ENCODE measurements around the gene DAP3. TPM values are rescaled to one million over a fixed set of nuclear protein-coding genes. Genes with fewer than 3 reads are reported as not detected.
"Not testable (repeated sequence)": the region's sequence is repeated elsewhere in the genome, so short reads cannot be mapped to it uniquely, and the experiment has no call there.

Gene DAP3
- total RNA-seq, 2 donors from 2014 or later, result 139 to 151 TPM

DNA sequence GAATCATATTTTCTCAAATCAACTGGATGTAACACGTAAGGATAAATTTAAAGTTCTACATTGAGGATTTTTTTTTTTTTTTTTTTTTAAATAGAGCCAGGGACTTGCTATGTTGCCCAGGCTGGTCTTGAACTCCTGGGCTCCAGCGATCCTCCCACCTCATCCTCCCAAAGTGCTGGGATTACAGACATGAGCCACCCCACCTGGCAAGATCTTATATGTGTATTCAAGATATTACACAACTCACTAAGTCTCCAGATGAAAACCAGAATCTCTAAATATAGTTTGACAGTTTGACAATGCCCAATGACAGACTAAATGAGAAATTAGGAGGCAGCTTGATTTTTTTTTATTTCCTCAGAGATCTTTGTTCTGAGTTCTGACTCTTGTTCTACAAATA lies 7.1 kb upstream of the DAP3 start:
- intact Hi-C loops (cut with DNase I), result no loop called here
- Histone ChIP-seq H3K36me3 (peaks cover 0 to 4% of the 10 kb centered on the region in 2 donors), H3K9me3 (no peaks in the 10 kb centered on the region), H3K4me1 (replicated peaks) (peaks cover 4% of the 10 kb centered on the region), H3K27ac (no peak overlapping the region), H3K4me3 (no peak overlapping the region), H3K27me3 (replicated peaks; ENCODE audit: insufficient read depth) (no peaks in the 10 kb centered on the region)
- TF ChIP-seq CTCF (IDR thresholded peaks at IDR 0.05) (no peak), POLR2AphosphoS5 (IDR thresholded peaks at IDR 0.05) (no peak), POLR2A (IDR thresholded peaks at IDR 0.05) (no peak)
- DNase-seq (ENCODE audit: low spot score), result no peak
- 93% methylated on average over 2 of the region's 2 CpGs for WGBS

GRCh38 chr1:155687705-155688323 lies 1.1 kb upstream of the DAP3 start:
- DNase-seq (ENCODE audit: low spot score), result peak; percentile 9
- intact Hi-C loops (cut with DNase I); H3K9me3 ChIP-seq; H3K27me3 ChIP-seq (replicated peaks; ENCODE audit: insufficient read depth); H3K4me1 ChIP-seq (replicated peaks); H3K36me3 ChIP-seq: not testable (repeated sequence)
- peak overlapping the region; percentile 84 to 96 for H3K27ac ChIP-seq
- peak overlapping the region; percentile 80 to 97 for H3K4me3 ChIP-seq
- WGBS, result under 1% methylated on average over 22 of the region's 35 CpGs

DNA sequence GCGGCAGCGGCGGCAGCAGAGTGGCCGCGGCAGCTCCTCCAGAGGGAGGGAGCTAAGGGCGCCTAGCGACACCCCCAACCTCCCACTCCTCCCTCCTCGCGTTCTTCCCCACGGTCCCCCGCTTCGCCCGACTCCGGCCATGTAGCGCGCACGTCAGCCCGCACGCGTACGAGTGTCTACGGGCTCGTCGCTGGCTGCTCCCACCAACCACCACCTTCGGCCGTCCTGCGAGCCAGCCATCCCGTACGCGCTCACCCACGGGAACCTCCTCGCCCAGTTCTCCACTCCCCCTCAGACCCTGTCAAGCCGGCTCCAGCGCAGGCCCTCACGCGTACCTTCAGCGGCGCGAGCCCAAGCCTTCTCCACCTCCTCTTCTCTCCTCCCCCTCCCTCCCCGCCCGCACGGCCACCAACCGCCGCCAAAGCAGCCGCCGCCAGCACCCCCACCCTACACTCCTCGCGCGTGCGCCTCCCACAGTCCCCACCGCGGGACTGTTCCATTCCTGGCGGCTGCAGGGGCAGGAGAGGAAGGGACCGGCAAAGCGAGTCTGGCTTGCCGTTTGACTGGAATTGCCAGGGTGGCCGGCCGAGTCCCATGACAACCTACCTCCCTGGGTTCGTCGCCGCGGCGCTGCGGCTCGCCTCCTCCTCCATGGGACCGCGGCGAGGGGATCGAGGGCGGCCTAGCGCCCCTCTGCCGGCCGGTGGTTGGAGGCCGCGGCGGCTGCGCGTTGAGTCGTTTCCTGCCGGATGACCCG lies 389 bp upstream of the DAP3 start, which contains the start of gene YY1AP1:
Gene YY1AP1 (minus strand): TSS at position 451 of the 757 bp plus-strand sequence. CDS start 8,338 bp downstream, outside the sequence.
- under 1% methylated on average over 71 of the region's 81 CpGs for WGBS
- H3K27ac ChIP-seq, result peak within 1 kb of the TSS; percentile 84 to 96
- H3K27me3 ChIP-seq (replicated peaks; ENCODE audit: insufficient read depth), result no peaks in the 10 kb centered on the region

GRCh38 chr1:155691992-155692528 lies 3.2 kb downstream of the DAP3 start:
- DNase-seq (ENCODE audit: low spot score), result no peak
- H3K9me3 ChIP-seq, result no peaks in the 10 kb centered on the region
- intact Hi-C loops (cut with DNase I), result no loop called here
- H3K27me3 ChIP-seq (replicated peaks; ENCODE audit: insufficient read depth), result no peaks in the 10 kb centered on the region
- H3K4me1 ChIP-seq (replicated peaks), result peaks cover 5% of the 10 kb centered on the region
- H3K4me3 ChIP-seq, result no peak overlapping the region
- WGBS, result 97% methylated on average over 8 of the region's 8 CpGs
- H3K36me3 ChIP-seq, result no peaks in the 10 kb centered on the region
- TF ChIP-seq CTCF (IDR thresholded peaks at IDR 0.05) (no peak), POLR2AphosphoS5 (IDR thresholded peaks at IDR 0.05) (no peak), POLR2A (IDR thresholded peaks at IDR 0.05) (no peak)
- no peak overlapping the region for H3K27ac ChIP-seq

More for the DNA sequence above, 389 bp upstream of the DAP3 start, which contains the start of gene YY1AP1:
- Histone ChIP-seq H3K36me3 (no peaks in the 10 kb centered on the region), H3K9me3 (no peaks in the 10 kb centered on the region), H3K4me1 (replicated peaks) (peaks cover 4% of the 10 kb centered on the region), H3K4me3 (peak within 1 kb of the TSS; percentile 80 to 97)
- intact Hi-C loops (cut with DNase I), result no loop called here
- peak; percentile 92 for DNase-seq (ENCODE audit: low spot score)
- peak in 2 of 4 experiments; percentile 46 for TF ChIP-seq CTCF (IDR thresholded peaks at IDR 0.05)
- TF ChIP-seq POLR2A (IDR thresholded peaks at IDR 0.05), result peak; percentile 79
- TF ChIP-seq POLR2AphosphoS5 (IDR thresholded peaks at IDR 0.05), result peak; percentile 85

- peak overlapping the region; percentile 53 to 54 for H3K27ac ChIP-seq
- intact Hi-C loops (cut with DNase I), result no loop called here
- 93% methylated on average over 7 of the region's 7 CpGs for WGBS
- H3K4me3 ChIP-seq, result no peak overlapping the region
- DNase-seq (ENCODE audit: low spot score), result no peak
- no peaks in the 10 kb centered on the region for H3K27me3 ChIP-seq (replicated peaks; ENCODE audit: insufficient read depth)
- no peak for TF ChIP-seq POLR2AphosphoS5 (IDR thresholded peaks at IDR 0.05)
- H3K36me3 ChIP-seq, result no peaks in the 10 kb centered on the region
- H3K4me1 ChIP-seq (replicated peaks), result peaks cover 5% of the 10 kb centered on the region
- no peaks in the 10 kb centered on the region for H3K9me3 ChIP-seq
These were observed 5.3 kb downstream of the DAP3 start for GRCh38 chr1:155694167-155694566.

Measured in prostate gland (tissue), 2 donors.